ENCODE data around the gene SPTBN1. TPM values are rescaled to one million over a fixed set of nuclear protein-coding genes. Genes with fewer than 3 reads are reported as not detected.

SPTBN1 gene
- polyA plus RNA-seq, 1 experiment, result 56.6 TPM

- no peaks in the 10 kb centered on the region; the same call in 1 of the 2 replicates for H3K9me3 ChIP-seq (ENCODE audit: control insufficient read depth, insufficient read depth, low read length)
- H3K27ac ChIP-seq (ENCODE audit: low read depth, low read length), result no peak overlapping the region
- POLR2A ChIA-PET, result no interaction called here
- H3K4me3 ChIP-seq (ENCODE audit: low read depth, low read length), result no peak overlapping the region
- peaks cover 3% of the 10 kb centered on the region for H3K27me3 ChIP-seq (ENCODE audit: control insufficient read depth, insufficient read depth, low read length)
- DNase-seq (ENCODE audit: low read depth, low spot score), result no peak
- no peak for TF ChIP-seq CTCF (IDR thresholded peaks at IDR 0.05; ENCODE audit: low read depth, low read length)
- CTCF ChIA-PET, result no interaction called here
Measured at GRCh38 chr2:54673501-54673998, 217.4 kb downstream of the SPTBN1 start.

- CTCF ChIA-PET, result interaction anchor here (1.2 kb wide), 1 partner anchor 10 kb away, joined by 4 read pairs; no protein-coding TSS in a partner anchor
- no peak for DNase-seq (ENCODE audit: low read depth, low spot score)
Measured at GRCh38 chr2:54675281-54675680, 219.2 kb downstream of the SPTBN1 start.

GRCh38 chr2:54675738-54676137, 219.6 kb downstream of the SPTBN1 start:
- no peak overlapping the region for H3K27ac ChIP-seq (ENCODE audit: low read depth, low read length)
- H3K4me3 ChIP-seq (ENCODE audit: low read depth, low read length), result no peak overlapping the region
- ChIA-PET CTCF (interaction anchor here (1.0 to 1.2 kb wide), 2 partner anchors 10 to 29 kb away, joined by 3 to 4 read pairs; no protein-coding TSS in a partner anchor), POLR2A (no interaction called here)
- no peak for TF ChIP-seq CTCF (IDR thresholded peaks at IDR 0.05; ENCODE audit: low read depth, low read length)
- no peak for DNase-seq (ENCODE audit: low read depth, low spot score)
- H3K27me3 ChIP-seq (ENCODE audit: control insufficient read depth, insufficient read depth, low read length), result peaks cover 4% of the 10 kb centered on the region
- no peaks in the 10 kb centered on the region; the same call in 1 of the 2 replicates for H3K9me3 ChIP-seq (ENCODE audit: control insufficient read depth, insufficient read depth, low read length)

More at GRCh38 chr2:54675281-54675680, 219.2 kb downstream of the SPTBN1 start:
- Histone ChIP-seq H3K9me3 (ENCODE audit: control insufficient read depth, insufficient read depth, low read length) (no peaks in the 10 kb centered on the region; the same call in 1 of the 2 replicates), H3K27ac (ENCODE audit: low read depth, low read length) (no peak overlapping the region), H3K4me3 (ENCODE audit: low read depth, low read length) (no peak overlapping the region), H3K27me3 (ENCODE audit: control insufficient read depth, insufficient read depth, low read length) (peaks cover 3% of the 10 kb centered on the region)
- no peak for TF ChIP-seq CTCF (IDR thresholded peaks at IDR 0.05; ENCODE audit: low read depth, low read length)
- POLR2A ChIA-PET, result no interaction called here

GRCh38 chr2:54676656-54677055, 220.5 kb downstream of the SPTBN1 start:
- Histone ChIP-seq H3K4me3 (ENCODE audit: low read depth, low read length) (no peak overlapping the region), H3K27me3 (ENCODE audit: control insufficient read depth, insufficient read depth, low read length) (peaks cover 4% of the 10 kb centered on the region), H3K9me3 (ENCODE audit: control insufficient read depth, insufficient read depth, low read length) (no peaks in the 10 kb centered on the region; the same call in 1 of the 2 replicates), H3K27ac (ENCODE audit: low read depth, low read length) (no peak overlapping the region)
- CTCF ChIA-PET, result interaction anchor here (1.0 to 1.2 kb wide), 3 partner anchors 10 to 28 kb away, joined by 3 to 4 read pairs (median 4); no protein-coding TSS in a partner anchor
- DNase-seq (ENCODE audit: low read depth, low spot score), result no peak
- TF ChIP-seq CTCF (IDR thresholded peaks at IDR 0.05; ENCODE audit: low read depth, low read length), result no peak
- POLR2A ChIA-PET, result interaction anchor here (0.7 kb wide), 1 partner anchor 372 kb away, joined by 3 read pairs; no protein-coding TSS in a partner anchor

- TF ChIP-seq CTCF (IDR thresholded peaks at IDR 0.05; ENCODE audit: low read depth, low read length), result no peak
- Histone ChIP-seq H3K9me3 (ENCODE audit: control insufficient read depth, insufficient read depth, low read length) (no peaks in the 10 kb centered on the region; the same call in 1 of the 2 replicates), H3K27me3 (ENCODE audit: control insufficient read depth, insufficient read depth, low read length) (peaks cover 4% of the 10 kb centered on the region), H3K4me3 (ENCODE audit: low read depth, low read length) (no peak overlapping the region), H3K27ac (ENCODE audit: low read depth, low read length) (no peak overlapping the region)
- no peak for DNase-seq (ENCODE audit: low read depth, low spot score)
- POLR2A ChIA-PET, result no interaction called here
- CTCF ChIA-PET, result interaction anchor here (1.0 kb wide), 1 partner anchor 11 kb away, joined by 4 read pairs; no protein-coding TSS in a partner anchor
Measured at GRCh38 chr2:54677476-54678265, 221.5 kb downstream of the SPTBN1 start.
